Peyer's patch (tissue), 4 donors: Measurements from ENCODE around the gene NKX6-2.

ENCODE experiments used
- CTCF ChIP-seq, 6 experiments: fragments of 450-650 bp in 4 of 6; fragments of 200-600 bp in 2 of 6; sonication (generic) in 1 of 6; IDR thresholded peaks; one replicate each; pipeline ENCODE4 v1.5.1; 2017 to 2019; ENCODE audit warnings: antibody characterized with exemption in 6 of 6, mild to moderate bottlenecking in 3 of 6, moderate library complexity in 1 of 6
- POLR2A ChIP-seq, 2 donors: fragments of 450-650 bp; IDR thresholded peaks; one replicate each; pipeline ENCODE4 v1.5.1; 2017; ENCODE audit warnings: antibody characterized with exemption in 2 of 2, mild to moderate bottlenecking in 2 of 2, moderate library complexity in 2 of 2

GRCh38 chr10:132748545-132749370 lies 37.2 kb downstream of the NKX6-2 start:
- TF ChIP-seq CTCF (IDR thresholded peaks at IDR 0.05) (no peak), POLR2A (IDR thresholded peaks at IDR 0.05) (no peak)
